Smooth muscle cell (in vitro differentiated cells): ENCODE measurements around the gene TTC36. TPM values are rescaled to one million over a fixed set of nuclear protein-coding genes. Genes with fewer than 3 reads are reported as not detected.

Experiments
- DNase-seq: peaks from one replicate; lab custom pipeline; 2025; ENCODE audit not compliant: unreplicated experiment; lab: John Stamatoyannopoulos, UW
- H2AFZ ChIP-seq: fragments of 200-600 bp; sonication (generic); 2 replicates; pipeline ENCODE4 v1.6.0; 2016; ENCODE audit warnings: antibody characterized with exemption, low read depth, mild to moderate bottlenecking
- H3F3A ChIP-seq: fragments of 200-600 bp; sonication (generic); 2 replicates; pipeline ENCODE4 v1.6.0; 2017; ENCODE audit warnings: antibody characterized with exemption, low read depth
- H3K27ac ChIP-seq: fragments of 200-600 bp; sonication (generic); 2 replicates; pipeline ENCODE4 v1.5.1; 2016; ENCODE audit warnings: low read depth, mild to moderate bottlenecking
- H3K27me3 ChIP-seq: fragments of 200-600 bp; sonication (generic); 2 replicates; pipeline ENCODE4 v1.6.1; 2016; ENCODE audit warnings: low read depth, mild to moderate bottlenecking
- H3K36me3 ChIP-seq: fragments of 200-600 bp; sonication (generic); 2 replicates; pipeline ENCODE4 v1.5.1; 2016; ENCODE audit warnings: low read depth
- H3K4me1 ChIP-seq: fragments of 200-600 bp; sonication (generic); 2 replicates; pipeline ENCODE4 v1.5.1; 2016; ENCODE audit warnings: low read depth
- H3K4me2 ChIP-seq: fragments of 200-600 bp; sonication (generic); 2 replicates; pipeline ENCODE4 v1.6.0; 2016; ENCODE audit warnings: mild to moderate bottlenecking
- H3K4me3 ChIP-seq: fragments of 200-600 bp; sonication (generic); 2 replicates; pipeline ENCODE4 v1.5.1; 2016; ENCODE audit warnings: mild to moderate bottlenecking
- H3K79me2 ChIP-seq: fragments of 200-600 bp; sonication (generic); 2 replicates; pipeline ENCODE4 v1.6.0; 2016; ENCODE audit warnings: low read depth, mild to moderate bottlenecking
- H3K9ac ChIP-seq: fragments of 200-600 bp; sonication (generic); 2 replicates; pipeline ENCODE4 v1.6.0; 2016; ENCODE audit warnings: low read depth
- H3K9me3 ChIP-seq: fragments of 200-600 bp; sonication (generic); replicated peaks from 2 replicates; pipeline ENCODE4 v1.5.1; 2016; ENCODE audit warnings: low read depth
- H4K20me1 ChIP-seq: fragments of 200-600 bp; sonication (generic); 2 replicates; pipeline ENCODE4 v1.6.0; 2016; ENCODE audit warnings: low read depth
- WGBS: methylation state at CpG from one replicate; pipeline ENCODE4 v1.1.7; 2016; ENCODE audit warnings: low lambda C conversion rate; 5-methylcytosine and 5-hydroxymethylcytosine counted together
- polyA plus RNA-seq: library from polyadenylated mRNA; unstranded; fragments of >200 nt; fragmentation: Nextera tagmentation; extraction: Ambion mirVana; gene quantifications from 2 replicates; pipeline ENCODE4 v1.2.1, GENCODE V29; 2016
- total RNA-seq: library from RNA; depleted of rRNA; stranded (reverse); fragments of >200 nt; gene quantifications from 2 replicates; pipeline ENCODE4 v1.2.3, GENCODE V29; 2014
- TF ChIP-seq, protein P1 (sequence below): fragments of 200-600 bp; sonication (generic); IDR thresholded peaks from 2 replicates; pipeline ENCODE4 v1.5.1; 2017; ENCODE audit warnings: borderline replicate concordance, mild to moderate bottlenecking, antibody characterized with exemption; ENCODE audit not compliant: insufficient read depth, poor library complexity, severe bottlenecking

The TTC36 gene
- total and polyA plus RNA-seq, 2 experiments from 2014 or later = 0.31 TPM; not detected in 1

DNA sequence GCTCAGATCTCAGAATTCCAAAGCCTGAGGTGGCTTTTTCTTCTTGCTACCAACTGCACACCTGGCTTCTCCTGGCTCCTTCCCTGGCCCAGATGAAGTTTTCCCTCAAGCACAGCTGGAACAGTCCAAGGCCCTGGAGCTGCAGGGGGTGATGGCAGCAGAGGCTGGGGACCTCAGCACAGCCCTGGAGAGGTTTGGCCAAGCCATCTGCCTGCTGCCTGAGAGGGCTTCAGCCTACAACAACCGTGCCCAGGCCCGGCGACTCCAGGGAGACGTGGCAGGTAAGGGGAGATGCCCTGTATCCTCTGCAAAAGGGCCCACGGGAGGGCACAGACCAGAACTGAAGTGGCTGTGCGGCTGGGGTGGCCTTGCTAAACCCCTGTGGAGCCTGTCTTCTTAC, 1.2 kb downstream of the TTC36 start:
- H3K79me2 ChIP-seq = no peaks in the 10 kb centered on the region
- no peak overlapping the region for H3K4me3 ChIP-seq
- no peak overlapping the region for H2AFZ ChIP-seq
- no peaks in the 10 kb centered on the region for H3K27me3 ChIP-seq
- H3K36me3 ChIP-seq = no peaks in the 10 kb centered on the region
- no peak overlapping the region for H3K4me2 ChIP-seq
- 98% methylated on average over 6 of the region's 6 CpGs for WGBS
- no peaks in the 10 kb centered on the region for H3F3A ChIP-seq
- no peaks in the 10 kb centered on the region for H3K9me3 ChIP-seq
- H3K9ac ChIP-seq = no peak overlapping the region
- H3K4me1 ChIP-seq = peaks cover 7% of the 10 kb centered on the region
- TF ChIP-seq, protein P1, sequence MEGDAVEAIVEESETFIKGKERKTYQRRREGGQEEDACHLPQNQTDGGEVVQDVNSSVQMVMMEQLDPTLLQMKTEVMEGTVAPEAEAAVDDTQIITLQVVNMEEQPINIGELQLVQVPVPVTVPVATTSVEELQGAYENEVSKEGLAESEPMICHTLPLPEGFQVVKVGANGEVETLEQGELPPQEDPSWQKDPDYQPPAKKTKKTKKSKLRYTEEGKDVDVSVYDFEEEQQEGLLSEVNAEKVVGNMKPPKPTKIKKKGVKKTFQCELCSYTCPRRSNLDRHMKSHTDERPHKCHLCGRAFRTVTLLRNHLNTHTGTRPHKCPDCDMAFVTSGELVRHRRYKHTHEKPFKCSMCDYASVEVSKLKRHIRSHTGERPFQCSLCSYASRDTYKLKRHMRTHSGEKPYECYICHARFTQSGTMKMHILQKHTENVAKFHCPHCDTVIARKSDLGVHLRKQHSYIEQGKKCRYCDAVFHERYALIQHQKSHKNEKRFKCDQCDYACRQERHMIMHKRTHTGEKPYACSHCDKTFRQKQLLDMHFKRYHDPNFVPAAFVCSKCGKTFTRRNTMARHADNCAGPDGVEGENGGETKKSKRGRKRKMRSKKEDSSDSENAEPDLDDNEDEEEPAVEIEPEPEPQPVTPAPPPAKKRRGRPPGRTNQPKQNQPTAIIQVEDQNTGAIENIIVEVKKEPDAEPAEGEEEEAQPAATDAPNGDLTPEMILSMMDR = no peak
- no peak for DNase-seq
- H3K27ac ChIP-seq = no peak overlapping the region
- no peaks in the 10 kb centered on the region for H4K20me1 ChIP-seq

DNA sequence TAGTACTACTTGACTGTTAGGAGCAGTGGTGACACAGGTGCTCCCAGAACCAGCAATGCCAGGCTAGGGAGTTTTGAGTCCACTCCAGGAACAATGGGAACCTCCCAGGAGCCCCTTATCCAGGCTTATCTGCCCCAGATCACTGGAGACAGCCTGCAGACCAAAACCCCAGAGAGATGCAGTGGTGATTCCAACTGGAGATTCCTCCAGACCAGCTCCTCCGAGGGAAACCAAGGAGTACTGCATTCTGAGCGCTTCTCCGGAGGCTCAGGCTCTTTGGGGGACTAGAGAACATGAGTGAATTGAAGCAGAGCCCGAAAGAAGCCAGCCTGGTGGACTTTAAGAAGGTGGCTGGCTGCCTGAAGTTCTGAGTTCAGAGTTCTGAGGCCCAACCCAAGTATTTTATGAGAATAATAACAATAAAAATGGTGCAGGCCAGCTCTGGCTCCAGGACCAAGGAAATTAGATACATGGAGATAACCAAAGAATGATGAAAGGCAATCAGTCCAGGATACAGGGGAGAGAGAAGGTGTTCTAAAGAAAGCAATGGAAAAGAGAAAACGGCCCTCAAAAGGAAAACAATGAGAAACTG, 2.4 kb downstream of the TTC36 start:
- Histone ChIP-seq H3K27me3 (no peaks in the 10 kb centered on the region), H3F3A (no peaks in the 10 kb centered on the region), H2AFZ (no peak overlapping the region), H3K79me2 (no peaks in the 10 kb centered on the region), H3K4me2 (peak overlapping the region; percentile 95), H3K4me1 (peaks cover 7% of the 10 kb centered on the region), H4K20me1 (no peaks in the 10 kb centered on the region), H3K4me3 (peak overlapping the region; percentile 68), H3K9ac (no peak overlapping the region), H3K9me3 (no peaks in the 10 kb centered on the region), H3K27ac (no peak overlapping the region), H3K36me3 (no peaks in the 10 kb centered on the region)
- TF ChIP-seq, protein P1 = no peak
- no peak for DNase-seq
- WGBS = 78% methylated on average over 5 of the region's 5 CpGs

DNA sequence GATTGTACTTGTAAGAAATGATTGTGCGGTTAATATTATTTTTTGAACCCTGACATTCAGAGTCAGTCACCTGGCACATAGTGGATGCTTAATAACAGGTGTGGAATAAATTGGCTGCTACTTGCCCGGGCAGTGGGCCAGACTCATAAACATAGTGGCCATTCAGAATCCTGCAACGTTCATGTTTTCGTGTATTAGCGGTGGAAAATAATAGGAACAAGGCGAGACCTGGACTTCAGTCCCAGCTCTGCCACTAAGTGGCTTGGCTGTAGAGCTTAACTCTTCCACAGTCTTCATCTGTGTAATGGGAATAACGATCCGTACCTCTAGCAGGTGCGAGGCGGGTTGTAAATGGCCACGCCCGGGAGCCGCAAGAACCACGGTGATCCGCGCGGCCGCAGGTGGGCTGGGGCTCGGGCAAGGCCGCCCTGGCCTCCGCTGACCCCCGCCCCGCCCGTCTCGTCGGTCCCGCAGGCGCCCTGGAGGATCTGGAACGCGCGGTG, 3.0 kb downstream of the TTC36 start:
- H3K9ac ChIP-seq = peak overlapping the region; percentile 49
- H3K4me2 ChIP-seq = peak overlapping the region; percentile 95
- TF ChIP-seq, protein P1 = no peak
- DNase-seq = no peak
- no peak overlapping the region for H3K27ac ChIP-seq
- peak overlapping the region; percentile 68 for H3K4me3 ChIP-seq
- no peak overlapping the region for H2AFZ ChIP-seq
- H3K27me3 ChIP-seq = no peaks in the 10 kb centered on the region
- H3K4me1 ChIP-seq = peaks cover 7% of the 10 kb centered on the region
- H3K36me3 ChIP-seq = no peaks in the 10 kb centered on the region
- H3K79me2 ChIP-seq = no peaks in the 10 kb centered on the region
- no peaks in the 10 kb centered on the region for H4K20me1 ChIP-seq
- WGBS = 8% methylated on average over 31 of the region's 31 CpGs
- no peaks in the 10 kb centered on the region for H3F3A ChIP-seq
- no peaks in the 10 kb centered on the region for H3K9me3 ChIP-seq
